IPS DF 6.9 (cell line): Measurements from ENCODE around the gene KLHL18.
A peak's percentile ranks its signal among the peaks of the same experiment; 100 is the strongest.
"Not testable (repeated sequence)": the region's sequence is repeated elsewhere in the genome, so short reads cannot be mapped to it uniquely, and the experiment has no call there.

Experiments
- DNase-seq: peaks from one replicate; pipeline ENCODE4 v3.0.0-alpha.2; 2013; ENCODE audit warnings: low read depth, low spot score
- H3K27ac ChIP-seq: one replicate; pipeline ENCODE4 v1.5.1; 2013; ENCODE audit warnings: low read length, control low read depth
- H3K27me3 ChIP-seq: 2 replicates; pipeline ENCODE4 v1.6.1; 2013; ENCODE audit warnings: mild to moderate bottlenecking, low read length; ENCODE audit not compliant: control insufficient read depth, insufficient read depth
- H3K36me3 ChIP-seq: 2 replicates; pipeline ENCODE4 v1.6.1; 2013; ENCODE audit warnings: low read length; ENCODE audit not compliant: control insufficient read depth, insufficient read depth
- H3K4me1 ChIP-seq: 2 replicates; pipeline ENCODE4 v1.6.1; 2013; ENCODE audit warnings: low read length; ENCODE audit not compliant: control insufficient read depth, insufficient read depth
- H3K4me3 ChIP-seq: 2 replicates; pipeline ENCODE4 v1.5.1; 2013; ENCODE audit warnings: mild to moderate bottlenecking, low read length
- H3K9me3 ChIP-seq: 2 replicates; pipeline ENCODE4 v1.6.1; 2013; ENCODE audit warnings: low read length, inconsistent platforms; ENCODE audit not compliant: control insufficient read depth, insufficient read depth
- WGBS: extraction: QIAGEN DNeasy Blood & Tissue Kit; methylation state at CpG from one replicate; pipeline ENCODE4 v1.1.7; 2013; ENCODE audit warnings: mixed read lengths, missing lambda C conversion rate; ENCODE audit not compliant: insufficient read length, insufficient coverage; 5-methylcytosine and 5-hydroxymethylcytosine counted together

The KLHL18 gene

GRCh38 chr3:47314056-47314764 is 31.5 kb downstream of the KLHL18 start:
- WGBS: no CpG with 5 or more reads among the region's 8 CpGs
- no peaks in the 10 kb centered on the region for H3K27me3 ChIP-seq
- DNase-seq: no peak
- H3K36me3 ChIP-seq: no peaks in the 10 kb centered on the region
- no peaks in the 10 kb centered on the region for H3K9me3 ChIP-seq
- H3K4me1 ChIP-seq: no peaks in the 10 kb centered on the region
- H3K4me3 ChIP-seq: no peak overlapping the region
- H3K27ac ChIP-seq: no peak overlapping the region

- Histone ChIP-seq H3K36me3 (0 out of 2 replicates have a peak, but pooled peaks cover 4% of the 10 kb centered on the region), H3K9me3 (no peaks in the 10 kb centered on the region), H3K4me1 (no peaks in the 10 kb centered on the region), H3K27ac (no peak overlapping the region), H3K27me3 (no peaks in the 10 kb centered on the region), H3K4me3 (no peak overlapping the region)
- WGBS: no CpG with 5 or more reads among the region's 5 CpGs
- no peak for DNase-seq
These were observed 32.4 kb downstream of the KLHL18 start for GRCh38 chr3:47315069-47315647.

- not testable (repeated sequence) for H3K27me3 ChIP-seq, H3K9me3 ChIP-seq, H3K27ac ChIP-seq, H3K36me3 ChIP-seq, H3K4me3 ChIP-seq, H3K4me1 ChIP-seq, DNase-seq
- WGBS: no CpG with 5 or more reads among the region's 1 CpG
These were observed 33.4 kb downstream of the KLHL18 start for GRCh38 chr3:47316151-47316550.

- Histone ChIP-seq H3K36me3 (peaks cover 7% of the 10 kb centered on the region; the same call in 1 of the 2 replicates), H3K27ac (no peak overlapping the region), H3K4me1 (no peaks in the 10 kb centered on the region), H3K27me3 (no peaks in the 10 kb centered on the region), H3K4me3 (no peak overlapping the region), H3K9me3 (no peaks in the 10 kb centered on the region)
- DNase-seq: no peak
- no CpG with 5 or more reads among the region's 1 CpG for WGBS
These were observed 36.2 kb downstream of the KLHL18 start for GRCh38 chr3:47318916-47319315.

- Histone ChIP-seq H3K36me3 (peaks cover 7% of the 10 kb centered on the region; the same call in 1 of the 2 replicates), H3K4me1 (no peaks in the 10 kb centered on the region), H3K4me3 (no peak overlapping the region), H3K27me3 (no peaks in the 10 kb centered on the region), H3K27ac (no peak overlapping the region), H3K9me3 (no peaks in the 10 kb centered on the region)
- no CpG with 5 or more reads among the region's 2 CpGs for WGBS
- DNase-seq: no peak
These were observed 37.2 kb downstream of the KLHL18 start for GRCh38 chr3:47319956-47320355.

GRCh38 chr3:47323431-47324277 is 40.9 kb downstream of the KLHL18 start:
- Histone ChIP-seq H3K9me3 (no peaks in the 10 kb centered on the region), H3K27me3 (no peaks in the 10 kb centered on the region), H3K36me3 (peaks cover 7% of the 10 kb centered on the region; the same call in 1 of the 2 replicates), H3K4me3 (no peak overlapping the region), H3K4me1 (no peaks in the 10 kb centered on the region), H3K27ac (no peak overlapping the region)
- WGBS: no CpG with 5 or more reads among the region's 8 CpGs
- no peak for DNase-seq

GRCh38 chr3:47324278-47324865 is 41.6 kb downstream of the KLHL18 start:
- DNase-seq: peak; percentile 70
- H3K36me3 ChIP-seq: peaks cover 7% of the 10 kb centered on the region; the same call in 1 of the 2 replicates
- H3K4me3 ChIP-seq: no peak overlapping the region
- no peaks in the 10 kb centered on the region for H3K9me3 ChIP-seq
- no peaks in the 10 kb centered on the region for H3K4me1 ChIP-seq
- H3K27ac ChIP-seq: no peak overlapping the region
- H3K27me3 ChIP-seq: no peaks in the 10 kb centered on the region
- WGBS: no CpG with 5 or more reads among the region's 2 CpGs

GRCh38 chr3:47333907-47334306 is 51.2 kb downstream of the KLHL18 start:
- peaks cover 25% of the 10 kb centered on the region for H3K36me3 ChIP-seq
- no peaks in the 10 kb centered on the region for H3K9me3 ChIP-seq
- H3K4me3 ChIP-seq: no peak overlapping the region
- no peaks in the 10 kb centered on the region for H3K4me1 ChIP-seq
- no peaks in the 10 kb centered on the region for H3K27me3 ChIP-seq
- no CpG with 5 or more reads among the region's 3 CpGs for WGBS
- DNase-seq: no peak
- no peak overlapping the region for H3K27ac ChIP-seq

- no peak overlapping the region for H3K4me3 ChIP-seq
- no peaks in the 10 kb centered on the region for H3K27me3 ChIP-seq
- no CpG with 5 or more reads among the region's 5 CpGs for WGBS
- H3K27ac ChIP-seq: no peak overlapping the region
- H3K36me3 ChIP-seq: peaks cover 18% of the 10 kb centered on the region
- no peaks in the 10 kb centered on the region for H3K4me1 ChIP-seq
- DNase-seq: no peak
- H3K9me3 ChIP-seq: no peaks in the 10 kb centered on the region
These were observed 54.9 kb downstream of the KLHL18 start for GRCh38 chr3:47337656-47338055.

- Histone ChIP-seq H3K27ac (no peak overlapping the region), H3K4me1 (no peaks in the 10 kb centered on the region)
These were observed 57.2 kb downstream of the KLHL18 start for GRCh38 chr3:47339951-47340350.

More at GRCh38 chr3:47339951-47340350, 57.2 kb downstream of the KLHL18 start:
- H3K36me3 ChIP-seq: peaks cover 17% of the 10 kb centered on the region
- H3K4me3 ChIP-seq: no peak overlapping the region
- H3K27me3 ChIP-seq: no peaks in the 10 kb centered on the region
- DNase-seq: no peak
- no CpG with 5 or more reads among the region's 2 CpGs for WGBS
- H3K9me3 ChIP-seq: no peaks in the 10 kb centered on the region
